Measurements from ENCODE around the gene NUP35. TPM values are rescaled to one million over a fixed set of nuclear protein-coding genes. Genes with fewer than 3 reads are reported as not detected.
A peak's percentile ranks its signal among the peaks of the same experiment; 100 is the strongest.

NUP35 gene
- total RNA-seq, 2 experiments from 2014 or later: 25.6 to 28.8 TPM

DNA sequence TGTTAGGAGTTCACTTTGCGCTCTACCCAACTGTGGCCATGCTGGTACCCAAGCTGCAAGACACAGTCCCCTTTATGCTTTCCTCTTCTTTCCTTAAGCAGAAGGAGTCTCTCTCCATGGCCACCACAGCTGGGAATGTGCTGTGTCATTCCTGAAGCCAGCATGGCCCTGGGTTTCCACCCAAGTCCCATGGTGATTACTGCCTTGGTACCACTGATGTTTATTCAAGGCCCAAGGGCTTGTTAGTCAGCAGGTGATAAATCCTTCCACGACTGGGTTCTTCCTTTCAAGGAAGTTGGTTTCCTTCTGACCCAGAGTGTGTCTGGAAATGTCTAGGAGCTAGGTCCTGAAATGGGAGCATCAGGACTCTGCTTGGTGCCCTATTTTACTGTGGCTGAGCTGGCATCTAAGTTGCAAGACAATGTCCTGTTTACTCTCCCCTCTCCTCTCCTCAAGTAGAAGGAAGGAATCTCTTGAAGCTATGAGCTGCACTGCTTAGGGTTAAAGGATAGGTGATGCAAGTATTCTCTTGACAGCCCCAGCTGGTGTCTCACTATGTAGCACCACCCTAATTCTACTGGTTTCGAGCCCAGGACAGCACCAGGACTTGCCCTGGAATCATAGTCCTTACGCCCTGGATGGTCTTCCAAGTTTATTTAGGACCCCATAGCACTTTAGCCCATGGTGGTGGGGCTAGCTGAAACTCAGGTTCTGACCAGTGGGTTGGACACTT, 18.7 kb upstream of the NUP35 start:
- Mint-ChIP-seq H3K4me1 (ENCODE audit: low read depth) (no peaks in the 10 kb centered on the region), H3K9me3 (no peaks in the 10 kb centered on the region), H3K36me3 (ENCODE audit: low read depth) (no peaks in the 10 kb centered on the region), H3K4me3 (no peak overlapping the region), H3K27me3 (ENCODE audit: low read depth) (peaks cover 6% of the 10 kb centered on the region), H3K27ac (no peak overlapping the region)
- intact Hi-C loops (cut with micrococcal nuclease): no loop called here
- DNase-seq: no peak
- CTCF ChIA-PET: interaction anchor here (0.5 kb wide), 1 partner anchor 24 kb away, joined by 3 read pairs; no protein-coding TSS in a partner anchor

DNA sequence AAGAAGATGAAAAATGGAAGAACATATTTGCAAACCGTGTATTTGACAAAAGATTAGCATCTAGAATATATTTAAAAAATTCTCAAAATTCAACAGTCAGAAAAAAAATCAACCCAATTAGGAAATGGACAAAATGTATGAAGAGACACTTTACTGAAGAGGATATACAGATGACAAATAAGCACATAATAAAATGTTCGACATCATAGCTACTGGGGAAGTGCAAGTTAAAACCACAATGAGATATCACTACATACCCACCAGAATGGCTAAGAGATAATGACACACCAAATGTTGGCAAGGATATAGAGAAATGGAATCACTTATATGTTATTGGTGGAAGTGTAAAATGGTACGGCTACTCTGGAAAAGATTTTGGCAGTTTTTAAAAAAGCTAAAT, 11.7 kb upstream of the NUP35 start:
- no peaks in the 10 kb centered on the region for H3K9me3 Mint-ChIP-seq
- H3K36me3 Mint-ChIP-seq (ENCODE audit: low read depth): no peaks in the 10 kb centered on the region
- DNase-seq: no peak
- H3K4me3 Mint-ChIP-seq: no peak overlapping the region
- peaks cover 8% of the 10 kb centered on the region for H3K27me3 Mint-ChIP-seq (ENCODE audit: low read depth)
- no peak overlapping the region for H3K27ac Mint-ChIP-seq
- CTCF ChIA-PET: no interaction called here
- H3K4me1 Mint-ChIP-seq (ENCODE audit: low read depth): no peaks in the 10 kb centered on the region
- intact Hi-C loops (cut with micrococcal nuclease): no loop called here

DNA sequence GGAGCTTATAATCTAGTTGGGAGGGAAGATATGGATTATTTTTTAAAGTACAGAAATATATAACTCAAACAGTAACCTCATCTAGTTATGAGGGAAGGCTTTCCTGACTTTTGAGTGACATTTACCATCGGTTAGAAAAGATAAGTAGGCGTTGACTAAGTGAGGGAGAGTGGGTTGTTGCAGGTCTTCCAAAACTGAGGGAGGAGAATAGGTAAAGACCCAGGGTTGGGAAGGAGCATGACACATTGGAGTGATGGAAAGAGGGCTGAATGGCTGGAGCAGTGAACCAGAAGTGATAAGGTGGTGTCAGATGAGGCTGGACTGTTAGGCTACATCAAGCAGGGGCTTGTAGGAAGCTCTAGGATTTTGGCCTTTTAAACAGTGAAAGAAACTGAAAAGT, 10.6 kb upstream of the NUP35 start:
- Mint-ChIP-seq H3K27me3 (ENCODE audit: low read depth) (peaks cover 14% of the 10 kb centered on the region), H3K36me3 (ENCODE audit: low read depth) (no peaks in the 10 kb centered on the region), H3K9me3 (no peaks in the 10 kb centered on the region), H3K27ac (no peak overlapping the region), H3K4me3 (no peak overlapping the region), H3K4me1 (ENCODE audit: low read depth) (no peaks in the 10 kb centered on the region)
- intact Hi-C loops (cut with micrococcal nuclease): no loop called here
- DNase-seq: no peak
- CTCF ChIA-PET: no interaction called here

DNA sequence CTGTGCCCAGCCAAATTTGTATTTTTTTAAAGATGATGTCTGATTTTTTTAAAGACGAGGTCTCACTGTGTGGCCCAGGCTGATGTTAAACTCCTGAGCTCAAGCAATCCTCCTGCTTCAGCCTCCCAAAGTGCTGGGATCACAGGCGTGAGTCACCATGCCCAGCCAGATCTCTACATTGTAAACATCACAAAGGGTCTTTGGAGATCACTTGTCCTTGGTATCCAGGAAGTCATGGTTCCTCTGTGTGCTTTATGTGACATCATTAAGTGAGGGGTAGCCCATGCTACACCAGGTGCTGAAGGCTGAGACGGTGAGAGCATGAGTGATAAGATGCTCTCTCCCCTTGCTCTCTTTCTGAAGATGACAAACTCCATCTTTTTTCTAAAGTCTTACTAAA, 7.0 kb upstream of the NUP35 start:
- Mint-ChIP-seq H3K4me1 (ENCODE audit: low read depth) (no peaks in the 10 kb centered on the region), H3K36me3 (ENCODE audit: low read depth) (no peaks in the 10 kb centered on the region), H3K27ac (no peak overlapping the region), H3K4me3 (no peak overlapping the region), H3K27me3 (ENCODE audit: low read depth) (peaks cover 14% of the 10 kb centered on the region), H3K9me3 (no peaks in the 10 kb centered on the region)
- CTCF ChIA-PET: no interaction called here
- intact Hi-C loops (cut with micrococcal nuclease): no loop called here
- no peak for DNase-seq

DNA sequence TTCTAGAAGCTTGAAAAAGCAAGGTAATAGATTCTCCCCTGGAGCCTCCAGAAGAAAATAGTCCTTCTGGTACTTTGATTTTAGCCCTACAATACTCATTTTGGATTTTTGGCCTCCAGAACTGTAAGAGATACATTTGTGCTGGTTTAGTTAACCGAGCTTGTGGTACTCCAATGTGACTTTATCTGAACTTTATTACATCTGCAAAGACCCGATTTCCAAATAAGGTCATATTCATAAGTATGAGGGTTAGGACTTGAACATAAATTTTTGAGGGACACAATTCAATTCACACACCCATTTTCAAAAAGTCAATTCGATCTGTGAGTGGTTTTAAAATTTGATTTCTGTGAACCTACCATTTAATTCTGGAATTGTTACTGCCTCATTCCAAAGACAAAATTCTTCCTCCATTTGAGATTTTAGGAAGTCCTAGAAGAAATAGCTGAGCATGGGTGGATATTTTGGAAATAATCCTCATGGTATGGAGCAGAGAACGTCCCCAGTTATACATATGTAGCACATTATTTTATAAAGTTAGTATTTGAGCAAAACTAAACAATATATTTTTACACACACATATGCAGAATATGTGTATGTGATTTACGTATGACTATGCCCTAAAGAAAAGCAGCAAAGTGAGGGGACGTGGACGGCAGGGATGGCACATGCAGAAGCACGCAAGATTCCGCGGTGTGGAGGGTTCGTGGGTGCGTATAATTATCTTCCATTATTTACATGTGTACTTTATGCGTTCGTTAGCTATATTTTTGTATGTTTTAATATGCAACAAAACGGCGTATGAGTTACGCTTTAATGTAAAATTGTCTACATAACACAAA, 905 bp upstream of the NUP35 start:
- Mint-ChIP-seq H3K4me3 (peak overlapping the region; percentile 93), H3K27me3 (ENCODE audit: low read depth) (peaks cover 10% of the 10 kb centered on the region), H3K9me3 (no peaks in the 10 kb centered on the region), H3K27ac (peak overlapping the region; percentile 95), H3K36me3 (ENCODE audit: low read depth) (peaks cover 5% of the 10 kb centered on the region), H3K4me1 (ENCODE audit: low read depth) (peaks cover 26% of the 10 kb centered on the region)
- CTCF ChIA-PET: interaction anchor here (0.7 kb wide), 1 partner anchor 8 kb away, joined by 3 read pairs; no protein-coding TSS in a partner anchor
- intact Hi-C loops (cut with micrococcal nuclease): no loop called here
- no peak for DNase-seq

DNA sequence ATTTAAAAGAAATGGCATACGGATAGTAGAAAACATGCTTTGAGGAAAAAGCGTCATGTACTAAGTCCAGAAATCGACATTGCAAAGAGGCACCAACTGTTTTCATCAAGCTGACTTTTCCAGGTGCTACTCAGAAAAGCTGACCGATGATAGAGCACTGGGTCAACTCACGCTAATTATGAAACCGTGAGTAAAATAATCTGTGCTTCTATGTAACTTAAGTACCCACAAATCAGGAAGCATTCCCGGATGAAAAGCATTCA, 353 bp upstream of the NUP35 start:
- H3K36me3 Mint-ChIP-seq (ENCODE audit: low read depth): peaks cover 7% of the 10 kb centered on the region
- CTCF ChIA-PET: interaction anchor here (0.7 kb wide), 1 partner anchor 9 kb away, joined by 3 read pairs; no protein-coding TSS in a partner anchor
- no peak for DNase-seq
- H3K27me3 Mint-ChIP-seq (ENCODE audit: low read depth): peaks cover 8% of the 10 kb centered on the region
- no peaks in the 10 kb centered on the region for H3K9me3 Mint-ChIP-seq
- H3K4me3 Mint-ChIP-seq: peak overlapping the region; percentile 93
- H3K27ac Mint-ChIP-seq: peak overlapping the region; percentile 95
- intact Hi-C loops (cut with micrococcal nuclease): loop anchor here (1.0 kb wide), 3 partner anchors 46 to 408 kb away; partner anchors contain the start of genes DNAJC10, DUSP19 and NCKAP1
- H3K4me1 Mint-ChIP-seq (ENCODE audit: low read depth): peaks cover 28% of the 10 kb centered on the region

DNA sequence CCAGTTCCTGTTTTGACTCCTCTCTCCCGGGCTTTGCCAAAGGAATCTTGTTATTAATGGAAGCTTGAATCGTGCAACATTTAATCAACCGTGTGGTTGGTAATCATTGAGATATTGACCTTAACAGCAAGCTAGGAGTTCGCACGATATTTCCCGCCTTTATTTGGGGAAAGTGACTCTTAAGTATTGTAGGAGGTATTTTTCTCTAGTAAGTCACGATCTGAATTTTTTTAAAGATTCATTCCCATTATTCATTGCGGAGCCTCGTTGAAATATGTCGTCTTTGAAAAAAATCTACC, 663 bp downstream of the NUP35 start:
- CTCF ChIA-PET: no interaction called here
- peak overlapping the region; percentile 95 for H3K27ac Mint-ChIP-seq
- peak overlapping the region; percentile 93 for H3K4me3 Mint-ChIP-seq
- intact Hi-C loops (cut with micrococcal nuclease): loop anchor here (1.0 kb wide), 3 partner anchors 47 to 409 kb away; partner anchors contain the start of genes DNAJC10, DUSP19 and NCKAP1
- H3K4me1 Mint-ChIP-seq (ENCODE audit: low read depth): peaks cover 32% of the 10 kb centered on the region
- H3K36me3 Mint-ChIP-seq (ENCODE audit: low read depth): peaks cover 10% of the 10 kb centered on the region
- no peaks in the 10 kb centered on the region for H3K9me3 Mint-ChIP-seq
- no peak for DNase-seq
- peaks cover 5% of the 10 kb centered on the region for H3K27me3 Mint-ChIP-seq (ENCODE audit: low read depth)

DNA sequence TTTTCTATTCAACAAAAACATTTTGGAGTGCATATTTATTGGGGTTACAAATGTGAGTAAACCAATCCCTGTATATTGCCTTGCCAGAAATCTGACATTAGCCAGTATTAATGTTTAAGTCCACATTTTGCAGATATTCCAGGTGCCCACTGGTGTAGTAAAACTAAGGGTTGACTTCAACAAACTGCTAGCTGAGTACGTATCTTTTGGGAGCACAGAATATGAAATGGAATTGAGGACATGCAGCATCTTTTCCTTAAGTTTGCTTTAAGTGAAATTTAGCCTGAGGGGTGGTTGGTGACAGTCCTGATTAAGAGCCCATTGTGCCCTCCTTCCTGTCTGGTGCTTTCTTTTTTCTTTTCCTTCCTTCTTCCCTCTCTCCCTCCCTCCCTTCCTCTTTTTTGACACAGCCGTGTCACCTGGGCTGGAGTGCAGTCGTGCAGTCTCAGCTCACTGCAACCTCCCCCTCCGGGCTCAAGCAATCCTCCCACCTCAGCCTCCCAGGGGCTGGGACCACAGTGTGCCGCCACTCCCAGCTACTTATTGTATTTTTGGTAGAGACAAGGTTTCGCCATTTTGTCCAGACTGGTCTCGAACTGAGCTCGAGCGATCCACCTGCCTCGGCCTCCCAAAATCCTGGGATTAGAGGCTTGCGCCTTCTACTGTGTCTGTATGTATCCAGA, 1.6 kb downstream of the NUP35 start:
- intact Hi-C loops (cut with micrococcal nuclease): no loop called here
- H3K9me3 Mint-ChIP-seq: no peaks in the 10 kb centered on the region
- H3K4me3 Mint-ChIP-seq: peak overlapping the region; percentile 93
- peaks cover 32% of the 10 kb centered on the region for H3K4me1 Mint-ChIP-seq (ENCODE audit: low read depth)
- peaks cover 14% of the 10 kb centered on the region for H3K36me3 Mint-ChIP-seq (ENCODE audit: low read depth)
- peaks cover under 1% of the 10 kb centered on the region for H3K27me3 Mint-ChIP-seq (ENCODE audit: low read depth)
- DNase-seq: no peak
- CTCF ChIA-PET: interaction anchor here (0.6 kb wide), 1 partner anchor 24 kb away, joined by 5 read pairs; no protein-coding TSS in a partner anchor
- H3K27ac Mint-ChIP-seq: no peak overlapping the region

DNA sequence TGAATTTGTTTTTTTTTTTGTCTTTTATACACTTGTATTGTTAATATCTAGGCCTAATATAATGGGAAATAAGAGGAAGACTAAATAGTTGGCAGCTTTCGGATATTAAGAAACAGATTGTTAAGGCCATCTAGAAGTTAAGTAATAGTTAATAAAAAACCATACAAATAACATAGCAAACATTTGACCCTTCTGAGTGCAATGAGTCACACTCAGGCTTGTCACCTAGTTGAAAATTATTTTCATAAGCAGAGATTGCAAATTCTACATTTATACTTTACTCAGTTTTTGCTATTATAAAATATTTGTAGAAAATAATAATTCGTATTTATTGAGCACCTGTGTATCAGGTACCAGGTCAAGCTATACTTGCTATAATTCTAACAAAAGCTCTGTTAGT, 2.4 kb downstream of the NUP35 start:
- Mint-ChIP-seq H3K9me3 (no peaks in the 10 kb centered on the region), H3K4me3 (no peak overlapping the region), H3K4me1 (ENCODE audit: low read depth) (peaks cover 33% of the 10 kb centered on the region), H3K27me3 (ENCODE audit: low read depth) (no peaks in the 10 kb centered on the region), H3K27ac (no peak overlapping the region), H3K36me3 (ENCODE audit: low read depth) (peaks cover 20% of the 10 kb centered on the region)
- intact Hi-C loops (cut with micrococcal nuclease): no loop called here
- no peak for DNase-seq
- CTCF ChIA-PET: no interaction called here

DNA sequence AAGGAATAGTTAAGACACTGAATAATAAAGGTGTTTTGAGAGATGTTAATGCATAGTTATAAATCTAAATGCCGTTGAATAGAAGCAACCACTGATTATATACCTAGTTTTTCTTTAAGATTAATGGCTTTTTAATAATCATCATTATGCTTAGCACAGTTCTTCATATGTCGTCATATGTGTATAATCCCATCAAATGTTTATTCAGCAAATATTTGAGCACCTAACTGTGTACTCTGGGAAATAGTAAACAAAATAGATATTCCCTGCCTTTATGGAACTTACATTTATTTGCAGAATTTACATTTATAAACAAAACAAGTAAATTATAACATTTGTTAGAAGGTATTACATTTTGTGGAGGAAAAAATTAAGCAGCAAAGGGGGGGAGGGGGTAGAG, 9.8 kb downstream of the NUP35 start:
- intact Hi-C loops (cut with micrococcal nuclease): no loop called here
- CTCF ChIA-PET: no interaction called here
- Mint-ChIP-seq H3K4me1 (ENCODE audit: low read depth) (peaks cover 12% of the 10 kb centered on the region), H3K9me3 (no peaks in the 10 kb centered on the region), H3K27ac (no peak overlapping the region), H3K4me3 (no peak overlapping the region), H3K27me3 (ENCODE audit: low read depth) (no peaks in the 10 kb centered on the region), H3K36me3 (ENCODE audit: low read depth) (peaks cover 42% of the 10 kb centered on the region)
- no peak for DNase-seq

DNA sequence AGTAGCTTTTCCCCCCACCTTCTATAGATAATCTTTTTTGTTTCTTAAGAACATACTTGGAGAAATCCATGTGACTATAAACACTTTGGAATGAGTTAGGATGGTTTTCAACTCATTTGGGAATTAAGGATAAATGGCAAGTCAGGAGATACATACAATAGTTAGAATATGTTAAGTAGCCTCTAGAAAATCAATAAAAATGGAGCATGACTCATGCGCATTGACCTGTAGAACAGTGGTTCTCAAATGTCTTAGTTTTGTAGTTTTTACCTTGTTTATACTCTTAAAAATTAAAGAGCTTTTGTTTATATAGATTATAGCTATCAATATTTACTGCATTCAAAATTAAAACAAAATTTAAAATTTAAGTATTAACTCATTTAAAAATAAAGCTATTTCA, 24.7 kb downstream of the NUP35 start:
- CTCF ChIA-PET: no interaction called here
- Mint-ChIP-seq H3K27ac (no peak overlapping the region), H3K27me3 (ENCODE audit: low read depth) (no peaks in the 10 kb centered on the region), H3K4me1 (ENCODE audit: low read depth) (peaks cover 5% of the 10 kb centered on the region), H3K9me3 (peaks cover 2% of the 10 kb centered on the region), H3K4me3 (no peak overlapping the region), H3K36me3 (ENCODE audit: low read depth) (peaks cover 65% of the 10 kb centered on the region)
- intact Hi-C loops (cut with micrococcal nuclease): no loop called here
- DNase-seq: no peak

DNA sequence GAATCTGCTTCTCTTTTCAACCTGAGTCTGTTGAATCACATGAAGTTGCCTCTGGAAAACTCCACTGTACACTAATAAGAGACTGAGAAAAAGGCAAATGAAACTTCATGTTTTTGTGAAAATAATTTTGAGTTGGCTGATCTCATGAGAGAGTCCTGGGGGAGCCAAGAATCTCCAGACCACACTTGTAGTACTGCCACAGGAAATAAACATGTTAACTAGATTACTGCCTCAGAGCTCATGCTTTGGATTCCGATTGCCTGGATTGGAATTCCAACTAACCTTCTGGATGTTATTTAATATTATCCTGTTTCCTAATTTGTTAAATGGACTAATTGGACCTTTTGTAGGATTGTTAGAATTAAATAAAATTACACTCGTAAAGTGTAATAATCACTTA, 25.2 kb downstream of the NUP35 start:
- intact Hi-C loops (cut with micrococcal nuclease): no loop called here
- CTCF ChIA-PET: interaction anchor here (0.6 kb wide), 1 partner anchor 24 kb away, joined by 5 read pairs; no protein-coding TSS in a partner anchor
- Mint-ChIP-seq H3K9me3 (no peaks in the 10 kb centered on the region), H3K27me3 (ENCODE audit: low read depth) (no peaks in the 10 kb centered on the region), H3K36me3 (ENCODE audit: low read depth) (peaks cover 65% of the 10 kb centered on the region), H3K4me1 (ENCODE audit: low read depth) (peaks cover 5% of the 10 kb centered on the region), H3K4me3 (no peak overlapping the region), H3K27ac (no peak overlapping the region)
- no peak for DNase-seq

Data from activated naive CD4-positive, alpha-beta T cell treated with anti-CD3 and anti-CD28 coated beads for 36 hours (primary cell).